ENCODE results near the gene FBL.

The FBL gene

DNA sequence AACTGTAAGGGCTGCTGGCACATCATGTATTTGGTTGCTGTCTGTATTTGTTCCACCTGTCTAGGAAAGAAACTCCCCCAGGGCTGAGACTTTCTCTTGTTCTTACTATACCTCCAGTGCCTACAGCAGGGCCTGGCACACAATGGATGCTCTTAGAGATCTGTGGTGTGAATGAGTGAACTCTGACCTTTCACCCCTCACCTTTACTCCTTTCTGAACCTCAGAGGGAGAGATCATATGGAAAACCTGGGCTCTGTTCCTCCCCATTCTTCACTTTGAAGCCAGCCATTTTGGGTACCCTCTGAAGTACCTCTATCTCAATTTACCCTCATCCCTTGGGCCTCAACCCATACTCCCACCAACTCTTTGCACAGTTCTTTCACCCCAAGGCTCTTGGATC, 15.3 kb downstream of the FBL start:
- H3F3A ChIP-seq (ENCODE audit: insufficient read depth, low read length), result peaks cover 14% of the 10 kb centered on the region
- TF ChIP-seq EZH2 (optimal IDR thresholded peaks at IDR 0.05; ENCODE audit: low read depth, low read length) (no peak), CTCF (IDR thresholded peaks at IDR 0.05; ENCODE audit: low read length) (no peak), EZH2phosphoT487 (IDR thresholded peaks at IDR 0.05; ENCODE audit: low read length) (no peak)
- H3K36me3 ChIP-seq (replicated peaks; ENCODE audit: insufficient read depth, low read length), result peaks cover under 1% of the 10 kb centered on the region; the same call in 1 of the 2 replicates
- H3K4me3 ChIP-seq (ENCODE audit: low read length), result no peak overlapping the region
- H3K9ac ChIP-seq (ENCODE audit: low read length), result no peak overlapping the region
- DNase-seq, result no peak
- no peak overlapping the region for H3K4me2 ChIP-seq (ENCODE audit: low read depth, low read length)
- no peaks in the 10 kb centered on the region for H3K9me3 ChIP-seq (replicated peaks; ENCODE audit: insufficient read depth, low read length)
- H3K79me2 ChIP-seq (ENCODE audit: low read length), result peaks cover 6% of the 10 kb centered on the region; the same call in 1 of the 2 replicates
- no peak overlapping the region for H2AFZ ChIP-seq (ENCODE audit: low read length)
- peaks cover 7% of the 10 kb centered on the region; the same call in 1 of the 2 replicates for H3K4me1 ChIP-seq (ENCODE audit: low read length)
- no peaks in the 10 kb centered on the region for H3K27me3 ChIP-seq (replicated peaks; ENCODE audit: insufficient read depth, low read length)
- no peaks in the 10 kb centered on the region for H3K9me2 ChIP-seq (replicated peaks; ENCODE audit: insufficient read depth, low read length)
- no peaks in the 10 kb centered on the region for H4K20me1 ChIP-seq (ENCODE audit: insufficient read depth, low read length)
- no peak overlapping the region for H3K27ac ChIP-seq (ENCODE audit: low read length)

DNA sequence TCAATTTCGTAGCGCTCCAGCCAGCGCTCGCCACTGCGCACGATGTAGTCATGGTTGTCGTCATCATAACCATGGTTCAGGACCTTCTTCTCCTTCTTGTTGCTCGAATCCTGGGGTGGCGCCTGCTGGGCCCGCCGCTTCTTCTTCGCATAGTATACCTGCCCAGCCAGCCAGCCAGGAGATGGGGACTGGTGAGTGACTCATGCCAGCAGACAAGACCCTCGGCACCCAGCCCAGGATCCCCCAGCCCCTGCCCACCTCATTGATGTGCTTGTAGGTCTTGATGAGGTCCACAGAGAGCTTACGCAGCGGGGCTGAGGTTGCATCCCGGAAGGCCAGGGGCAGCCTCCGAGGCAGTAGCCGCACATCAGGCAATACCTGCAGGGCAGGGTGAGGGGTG, 15.8 kb downstream of the FBL start:
- Histone ChIP-seq H3K9me2 (replicated peaks; ENCODE audit: insufficient read depth, low read length) (no peaks in the 10 kb centered on the region), H4K20me1 (ENCODE audit: insufficient read depth, low read length) (no peaks in the 10 kb centered on the region), H3F3A (ENCODE audit: insufficient read depth, low read length) (peaks cover 12% of the 10 kb centered on the region), H3K4me2 (ENCODE audit: low read depth, low read length) (no peak overlapping the region), H3K4me1 (ENCODE audit: low read length) (peaks cover 7% of the 10 kb centered on the region; the same call in 1 of the 2 replicates), H3K36me3 (replicated peaks; ENCODE audit: insufficient read depth, low read length) (no peaks in the 10 kb centered on the region), H3K27me3 (replicated peaks; ENCODE audit: insufficient read depth, low read length) (no peaks in the 10 kb centered on the region), H3K4me3 (ENCODE audit: low read length) (no peak overlapping the region), H2AFZ (ENCODE audit: low read length) (no peak overlapping the region), H3K79me2 (ENCODE audit: low read length) (peaks cover 6% of the 10 kb centered on the region; the same call in 1 of the 2 replicates), H3K9ac (ENCODE audit: low read length) (no peak overlapping the region), H3K9me3 (replicated peaks; ENCODE audit: insufficient read depth, low read length) (no peaks in the 10 kb centered on the region), H3K27ac (ENCODE audit: low read length) (no peak overlapping the region)
- DNase-seq, result no peak
- no peak for TF ChIP-seq CTCF (IDR thresholded peaks at IDR 0.05; ENCODE audit: low read length)
- TF ChIP-seq EZH2phosphoT487 (IDR thresholded peaks at IDR 0.05; ENCODE audit: low read length), result no peak
- no peak for TF ChIP-seq EZH2 (optimal IDR thresholded peaks at IDR 0.05; ENCODE audit: low read depth, low read length)

GRCh38 chr19:39829702-39830275, 16.4 kb downstream of the FBL start:
- H3F3A ChIP-seq (ENCODE audit: insufficient read depth, low read length), result peaks cover 10% of the 10 kb centered on the region
- H3K79me2 ChIP-seq (ENCODE audit: low read length), result peaks cover 6% of the 10 kb centered on the region; the same call in 1 of the 2 replicates
- no peaks in the 10 kb centered on the region for H4K20me1 ChIP-seq (ENCODE audit: insufficient read depth, low read length)
- no peak for TF ChIP-seq EZH2phosphoT487 (IDR thresholded peaks at IDR 0.05; ENCODE audit: low read length)
- no peak for TF ChIP-seq EZH2 (optimal IDR thresholded peaks at IDR 0.05; ENCODE audit: low read depth, low read length)
- no peak for TF ChIP-seq CTCF (IDR thresholded peaks at IDR 0.05; ENCODE audit: low read length)
- H3K27me3 ChIP-seq (replicated peaks; ENCODE audit: insufficient read depth, low read length), result no peaks in the 10 kb centered on the region
- no peak overlapping the region for H3K9ac ChIP-seq (ENCODE audit: low read length)
- H3K4me2 ChIP-seq (ENCODE audit: low read depth, low read length), result no peak overlapping the region
- no peak for DNase-seq
- peaks cover 11% of the 10 kb centered on the region for H3K4me1 ChIP-seq (ENCODE audit: low read length)
- no peaks in the 10 kb centered on the region for H3K9me2 ChIP-seq (replicated peaks; ENCODE audit: insufficient read depth, low read length)
- H3K9me3 ChIP-seq (replicated peaks; ENCODE audit: insufficient read depth, low read length), result no peaks in the 10 kb centered on the region
- H3K4me3 ChIP-seq (ENCODE audit: low read length), result no peak overlapping the region
- H3K27ac ChIP-seq (ENCODE audit: low read length), result no peak overlapping the region
- H3K36me3 ChIP-seq (replicated peaks; ENCODE audit: insufficient read depth, low read length), result no peaks in the 10 kb centered on the region
- no peak overlapping the region for H2AFZ ChIP-seq (ENCODE audit: low read length)

Measured in MM.1S (cell line).